ENCODE data around the gene PRDM5.
"Not testable (repeated sequence)": the region's sequence is repeated elsewhere in the genome, so short reads cannot be mapped to it uniquely, and the experiment has no call there.

The PRDM5 gene

DNA sequence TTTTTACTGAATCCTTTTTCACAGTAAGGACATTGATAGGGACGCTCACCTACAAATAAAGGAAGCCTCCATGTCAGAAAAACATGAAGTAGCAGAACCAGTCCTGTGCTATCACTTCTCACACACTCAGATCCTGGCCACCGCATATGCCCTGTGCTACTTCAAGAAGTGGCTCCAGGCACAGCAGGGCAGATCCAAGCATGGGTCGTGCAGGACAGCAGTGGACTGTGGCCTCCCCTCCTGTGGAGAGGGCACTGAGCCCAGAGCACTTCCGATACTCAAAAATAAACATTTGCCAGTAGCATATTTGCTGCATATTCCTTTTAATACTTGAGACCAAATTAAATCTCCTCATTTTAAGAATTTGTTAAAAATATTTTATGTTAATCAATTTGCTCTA lies 167.9 kb downstream of the PRDM5 start:
- no peak for DNase-seq (ENCODE audit: low read depth in 2 of 2)

DNA sequence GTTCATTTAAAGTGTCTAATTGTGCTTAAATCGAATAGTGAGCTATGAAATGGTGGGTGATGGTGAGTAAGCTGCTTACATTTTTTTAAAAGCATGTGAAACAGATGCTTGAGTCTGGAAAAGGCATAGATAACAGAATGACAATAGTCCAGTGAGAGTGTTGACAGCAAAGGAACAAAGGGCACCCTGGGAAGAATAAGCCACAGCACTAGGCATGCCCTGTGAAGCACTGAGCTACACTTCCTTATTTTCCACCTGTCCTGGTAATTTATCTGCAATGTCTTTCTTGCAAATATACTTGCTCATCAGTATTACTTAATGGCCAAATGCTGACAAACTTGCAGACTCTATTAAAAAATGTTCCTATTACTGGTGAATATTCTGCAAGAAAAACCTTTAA lies 168.7 kb downstream of the PRDM5 start:
- no peak for DNase-seq (ENCODE audit: low read depth in 2 of 2)

DNA sequence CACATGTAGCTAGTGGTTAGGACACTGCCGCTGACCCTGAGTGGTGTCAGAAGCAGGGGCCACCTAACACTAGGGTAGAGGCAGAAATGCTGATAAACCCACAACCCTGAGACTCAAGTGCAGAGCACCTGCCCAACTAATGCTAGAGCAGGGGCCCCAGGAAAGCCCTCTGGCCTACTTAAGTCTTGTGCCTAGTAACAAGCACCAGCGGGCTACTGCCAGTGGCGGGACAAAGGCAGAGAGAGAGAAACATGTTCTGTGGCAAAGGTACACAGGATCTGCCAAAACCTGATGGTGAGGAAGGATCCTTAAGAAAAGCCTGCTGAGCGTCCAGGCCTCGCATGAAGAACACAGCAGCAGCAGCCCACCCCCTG lies 172.4 kb downstream of the PRDM5 start:
- DNase-seq (ENCODE audit: low read depth in 2 of 2) = no peak

DNA sequence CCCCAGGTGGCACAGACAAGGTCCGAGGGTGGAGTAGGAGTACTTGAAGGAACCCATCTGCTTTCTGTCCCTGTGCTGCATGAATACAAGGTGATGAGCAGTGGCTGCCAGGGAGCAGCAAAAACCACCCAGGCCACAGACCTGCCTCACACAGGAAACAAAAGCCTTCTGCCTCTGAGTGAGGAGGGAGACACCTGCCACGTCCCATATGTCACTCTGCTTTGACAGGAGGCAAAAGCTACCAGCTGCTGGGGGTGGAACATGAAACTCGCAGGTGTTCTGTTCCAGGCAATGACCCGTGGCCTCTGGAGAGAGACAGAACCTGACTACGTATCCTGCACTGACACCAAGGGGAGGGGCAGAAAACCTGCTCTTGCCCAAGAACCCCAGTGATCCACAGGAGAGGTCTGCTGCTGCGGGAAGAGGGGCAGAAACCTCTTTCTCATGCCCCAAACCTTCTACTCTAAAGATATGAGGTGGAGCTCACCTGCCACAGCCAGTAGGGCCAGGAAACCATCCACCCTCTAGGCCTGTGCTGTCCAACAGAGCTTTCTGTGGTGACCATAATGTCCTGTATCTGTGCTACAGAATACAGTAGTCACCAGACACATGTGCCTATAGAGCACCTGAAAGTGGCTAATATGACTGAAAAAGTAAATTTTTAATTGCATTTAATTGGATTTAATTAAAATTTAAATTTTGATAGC lies 172.9 kb downstream of the PRDM5 start:
- DNase-seq (ENCODE audit: low read depth in 2 of 2) = no peak

DNA sequence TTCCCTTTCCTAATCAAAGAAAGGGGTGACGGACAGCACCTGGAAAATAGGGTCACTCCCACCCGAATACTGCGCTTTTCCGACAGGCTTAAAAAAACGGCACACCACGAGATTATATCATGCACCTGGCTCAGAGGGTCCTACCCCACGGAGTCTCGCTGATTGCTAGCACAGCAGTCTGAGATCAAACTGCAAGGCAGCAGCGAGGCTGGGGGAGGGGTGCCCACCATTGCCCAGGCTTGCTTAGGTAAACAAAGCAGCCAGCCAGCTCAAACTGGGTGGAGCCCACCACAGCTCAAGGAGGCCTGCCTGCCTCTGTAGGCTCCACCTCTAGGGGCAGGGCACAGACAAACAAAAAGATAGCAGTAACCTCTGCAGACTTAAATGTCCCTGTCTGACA lies 180.9 kb downstream of the PRDM5 start:
- DNase-seq (ENCODE audit: low read depth in 2 of 2) = not testable (repeated sequence)

DNA sequence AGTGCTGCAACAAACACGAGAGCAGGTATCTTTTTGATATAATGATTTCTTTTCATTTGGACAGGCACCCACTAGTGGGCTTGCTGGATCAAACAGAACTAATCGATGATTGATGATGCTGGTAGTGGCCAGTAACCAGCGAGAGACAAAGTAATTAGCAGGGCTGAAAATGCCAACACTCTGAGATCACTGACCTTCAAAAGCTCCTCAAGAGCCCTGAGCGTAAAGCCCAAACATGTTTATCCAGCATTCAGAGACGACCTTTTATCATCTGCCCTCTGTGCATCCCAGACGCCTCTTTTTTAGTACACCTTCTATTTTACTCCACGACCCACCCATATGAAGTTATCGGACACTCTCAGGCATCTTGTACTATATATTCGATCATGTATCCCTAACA lies 186.2 kb downstream of the PRDM5 start:
- no peak for DNase-seq (ENCODE audit: low read depth in 2 of 2)

DNA sequence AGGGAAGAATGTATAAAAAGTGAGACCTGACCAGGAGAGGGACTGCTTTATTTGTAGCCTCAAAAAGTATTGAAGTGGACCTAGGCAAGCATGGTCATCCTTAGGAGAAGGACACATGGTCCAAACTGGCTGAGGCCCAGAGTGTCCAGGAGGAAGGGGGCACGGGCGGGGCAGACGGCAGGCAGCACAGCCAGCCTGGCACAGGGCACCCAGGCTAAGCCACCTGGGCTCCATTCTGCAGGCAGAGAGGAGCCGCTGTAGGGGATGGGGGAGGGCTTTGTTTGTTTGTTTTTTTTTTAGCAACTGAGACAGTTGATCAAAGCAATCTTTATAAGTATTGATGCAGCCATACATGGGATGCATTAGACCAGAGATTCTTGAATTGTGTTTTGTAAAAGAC lies 188.6 kb downstream of the PRDM5 start:
- no peak for DNase-seq (ENCODE audit: low read depth in 2 of 2)

DNA sequence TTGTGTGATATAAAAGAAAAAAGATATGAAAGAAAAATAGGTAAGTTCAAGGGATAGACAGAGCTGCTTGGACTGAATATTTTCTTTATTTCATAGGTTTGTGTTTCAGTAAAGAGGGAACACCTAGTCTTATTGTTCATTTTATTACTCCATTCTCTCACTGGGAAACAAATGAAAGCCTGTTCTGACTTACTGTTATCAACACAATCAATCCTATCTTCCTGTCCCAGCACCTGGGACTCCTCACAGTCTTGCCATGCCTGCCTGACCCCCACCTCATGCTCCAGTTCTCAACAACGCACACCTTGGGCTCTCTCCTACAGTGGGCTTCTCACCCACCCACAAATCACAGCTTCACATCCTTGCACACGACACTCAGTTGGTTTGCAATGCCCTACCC lies 189.5 kb downstream of the PRDM5 start:
- no peak for DNase-seq (ENCODE audit: low read depth in 2 of 2)

DNA sequence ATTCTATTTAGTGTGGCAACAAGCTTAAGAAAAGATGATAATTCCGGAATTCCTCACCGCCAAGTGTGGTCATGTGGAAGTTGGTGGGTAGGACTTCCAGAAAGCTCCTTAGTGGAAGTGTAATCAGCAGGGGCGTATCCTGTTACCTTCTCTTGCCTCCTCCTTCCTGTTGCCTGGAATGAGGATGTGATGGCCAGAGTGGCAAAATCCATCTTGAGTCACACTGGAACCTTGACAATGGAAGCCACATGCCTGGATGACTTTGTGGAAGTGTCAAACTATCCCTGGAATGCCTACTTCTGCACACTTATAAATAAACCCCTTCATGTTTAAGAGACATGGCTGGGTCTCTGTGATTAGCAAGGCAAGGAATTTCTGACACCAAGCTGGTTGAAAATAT lies 191.0 kb downstream of the PRDM5 start:
- no peak for DNase-seq (ENCODE audit: low read depth in 2 of 2)

DNA sequence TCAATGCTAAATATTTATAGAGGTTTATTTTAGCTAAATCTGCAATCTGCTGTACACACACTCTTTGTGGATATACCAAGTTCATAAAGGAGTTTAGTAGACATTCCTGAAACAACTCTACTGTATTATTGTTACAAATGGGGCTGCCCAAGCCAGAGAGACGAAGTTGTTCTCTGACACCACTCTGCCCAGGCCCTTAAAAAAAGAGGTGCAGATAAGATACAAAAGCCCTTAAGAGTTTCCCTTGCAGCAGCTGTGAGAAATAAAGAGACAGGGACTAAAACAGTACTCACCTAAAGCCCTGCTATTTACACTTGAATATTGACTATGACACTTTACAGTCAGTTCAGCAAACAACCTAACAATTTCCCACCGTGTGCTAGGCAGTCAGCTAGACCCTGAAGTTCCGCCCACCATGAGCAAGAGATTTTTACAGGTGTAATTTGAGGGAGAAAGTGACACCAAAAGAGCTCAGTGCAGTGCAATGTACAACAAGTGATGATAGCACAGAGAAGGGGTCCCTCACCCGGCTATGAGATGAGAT lies 191.7 kb downstream of the PRDM5 start:
- DNase-seq (ENCODE audit: low read depth in 2 of 2) = no peak

DNA sequence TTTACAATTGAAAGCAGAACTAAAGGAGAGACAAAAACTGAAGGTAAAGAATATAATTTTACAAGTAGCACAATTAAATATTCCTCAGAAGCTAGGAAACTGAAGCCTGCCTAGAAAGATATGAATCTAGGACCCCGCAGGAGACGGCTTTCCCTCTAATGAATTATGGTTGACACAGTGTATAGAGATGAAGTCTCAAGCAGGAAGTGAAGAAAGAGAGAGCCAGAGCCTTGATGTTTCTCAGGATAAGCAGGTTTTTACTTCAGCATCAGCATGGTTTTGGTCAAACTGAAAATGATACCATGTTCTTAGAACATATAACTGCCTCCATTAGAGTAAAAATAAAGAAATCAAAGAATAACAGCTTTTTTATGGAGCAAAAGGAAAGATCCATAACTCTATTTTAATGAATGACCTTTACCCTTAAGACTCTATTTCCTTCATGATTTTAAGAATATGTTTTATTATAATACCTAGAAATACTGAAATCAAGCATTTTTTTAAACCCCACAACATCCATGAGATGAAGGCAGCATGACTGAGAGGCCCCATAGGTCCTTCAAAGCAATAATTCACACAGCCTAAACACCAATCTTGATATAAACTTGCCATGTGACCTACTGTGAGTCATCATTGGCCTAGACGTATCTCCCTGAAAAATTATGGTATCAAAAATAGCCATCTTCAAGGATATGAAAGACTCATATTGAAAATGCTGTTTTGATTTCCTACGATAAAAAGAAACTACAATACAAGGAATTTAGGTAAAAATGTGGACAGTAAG lies 193.4 kb downstream of the PRDM5 start:
- DNase-seq (ENCODE audit: low read depth in 2 of 2) = no peak

DNA sequence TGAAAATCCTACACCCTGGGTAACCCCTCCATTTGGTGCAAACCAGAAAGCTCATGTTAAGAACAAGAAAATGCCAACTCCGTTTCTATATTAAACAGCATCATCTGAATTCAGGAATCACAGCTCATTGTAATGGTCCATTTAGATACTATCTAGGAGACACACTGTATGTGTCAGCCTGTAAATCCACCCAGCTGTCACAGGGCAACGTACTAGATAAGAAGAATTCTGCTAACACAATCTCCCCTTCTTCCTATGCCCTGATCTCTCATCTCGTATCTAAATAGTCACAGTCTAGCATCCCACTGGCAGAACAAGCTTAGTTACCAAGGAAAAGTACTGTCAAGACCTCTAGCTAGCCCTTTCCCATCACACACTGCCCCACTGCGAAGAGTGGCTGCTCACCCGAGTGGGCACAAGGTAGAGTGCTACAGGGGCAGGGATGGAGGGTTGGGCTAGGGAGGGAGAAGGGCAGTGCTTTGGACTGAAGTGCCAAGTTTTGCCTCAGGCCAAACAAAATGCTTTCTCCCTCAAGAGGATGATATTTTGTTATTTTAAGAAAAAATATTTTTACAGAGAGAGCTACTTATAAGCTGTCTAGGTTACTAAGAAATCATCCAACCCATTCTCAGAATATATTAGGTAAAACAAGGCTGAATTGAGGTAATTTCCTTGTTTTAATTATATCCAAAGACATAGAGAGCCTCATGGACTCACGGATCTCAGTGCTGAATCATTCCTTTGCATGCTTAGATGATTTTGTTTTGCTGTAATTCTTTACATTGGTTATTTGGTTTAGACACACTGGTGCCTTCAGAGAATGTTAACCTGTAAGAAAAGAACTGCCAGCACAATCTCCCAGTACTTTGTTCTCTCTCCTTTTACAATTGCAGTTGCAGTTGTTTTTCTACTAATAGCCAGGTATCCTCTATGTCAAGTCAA lies 196.6 kb downstream of the PRDM5 start:
- DNase-seq (ENCODE audit: low read depth in 2 of 2) = no peak

DNA sequence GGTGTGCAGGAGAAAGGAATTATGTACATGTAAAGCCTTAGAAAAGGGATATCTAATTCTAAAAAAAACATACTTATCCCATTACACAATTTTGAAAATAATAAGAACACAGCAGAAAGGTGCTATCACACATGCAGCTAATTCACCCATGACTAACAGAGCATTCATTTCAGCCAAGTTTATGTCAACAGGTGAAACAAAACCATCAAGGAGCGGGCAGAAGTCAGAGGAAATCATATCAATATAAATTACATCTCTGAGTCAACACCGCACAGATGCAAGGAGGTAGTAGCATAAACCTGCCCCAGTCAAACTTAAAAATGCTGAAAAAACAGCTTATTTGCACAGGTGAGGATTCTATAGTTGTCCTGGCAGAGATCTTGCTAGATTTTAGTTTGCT lies 197.9 kb downstream of the PRDM5 start:
- no peak for DNase-seq (ENCODE audit: low read depth in 2 of 2)

DNA sequence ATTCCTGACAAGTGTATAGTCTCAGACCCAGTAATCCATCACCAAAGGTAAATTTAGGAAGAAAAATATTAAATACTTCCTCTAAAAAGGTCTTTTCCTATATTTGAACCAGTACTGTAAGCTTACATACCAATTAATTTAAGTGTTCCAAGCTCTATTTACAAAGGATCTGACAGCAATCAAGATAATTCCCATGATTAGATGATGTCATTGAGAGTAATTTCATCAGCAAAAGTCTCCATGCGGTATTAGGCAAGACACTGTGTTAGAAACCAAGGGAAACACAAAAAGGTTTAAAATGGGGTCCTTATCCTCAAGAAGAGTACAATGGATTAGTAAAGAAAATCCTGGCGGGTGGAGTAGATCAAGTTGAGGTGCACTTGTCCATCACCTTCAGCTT lies 198.5 kb downstream of the PRDM5 start:
- no peak for DNase-seq (ENCODE audit: low read depth in 2 of 2)

DNA sequence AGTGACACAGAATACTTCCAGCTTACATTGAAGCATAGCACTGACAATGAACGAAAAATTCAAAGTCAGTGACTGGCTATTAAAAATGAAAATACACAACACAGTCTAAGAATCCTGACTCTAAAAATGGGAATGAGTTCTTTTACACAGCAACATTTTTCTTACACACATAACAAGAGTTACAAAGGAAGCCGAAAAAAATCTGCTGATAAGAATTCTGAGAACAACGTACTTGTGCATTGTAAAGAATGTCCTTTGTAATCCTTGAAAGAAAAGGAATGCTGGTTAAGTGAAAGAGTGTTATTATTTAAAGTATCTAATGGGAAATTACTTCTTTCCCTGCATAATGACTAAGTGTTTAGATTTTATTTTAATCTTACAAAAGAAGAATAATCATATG lies 199.4 kb downstream of the PRDM5 start:
- DNase-seq (ENCODE audit: low read depth in 2 of 2) = no peak

DNA sequence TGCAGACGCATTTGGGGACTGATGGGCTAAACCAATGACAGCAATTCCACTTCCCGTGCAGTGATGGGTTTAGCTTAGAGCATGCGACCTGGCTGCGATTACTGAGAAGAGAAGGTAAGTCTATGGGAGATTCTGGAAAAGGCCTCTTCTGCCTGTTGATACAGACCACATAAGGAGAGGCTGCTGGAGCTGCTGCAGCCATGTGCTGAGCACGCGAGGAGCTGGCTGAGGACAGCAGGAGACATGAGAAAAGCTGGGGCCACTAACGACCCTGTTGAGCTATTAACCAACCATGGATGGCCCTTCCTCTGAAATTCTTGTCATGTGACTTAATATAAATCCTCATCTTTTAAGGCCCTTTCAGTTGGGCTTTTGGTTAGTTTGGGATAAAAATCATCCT lies 199.9 kb downstream of the PRDM5 start:
- DNase-seq (ENCODE audit: low read depth in 2 of 2) = no peak

DNA sequence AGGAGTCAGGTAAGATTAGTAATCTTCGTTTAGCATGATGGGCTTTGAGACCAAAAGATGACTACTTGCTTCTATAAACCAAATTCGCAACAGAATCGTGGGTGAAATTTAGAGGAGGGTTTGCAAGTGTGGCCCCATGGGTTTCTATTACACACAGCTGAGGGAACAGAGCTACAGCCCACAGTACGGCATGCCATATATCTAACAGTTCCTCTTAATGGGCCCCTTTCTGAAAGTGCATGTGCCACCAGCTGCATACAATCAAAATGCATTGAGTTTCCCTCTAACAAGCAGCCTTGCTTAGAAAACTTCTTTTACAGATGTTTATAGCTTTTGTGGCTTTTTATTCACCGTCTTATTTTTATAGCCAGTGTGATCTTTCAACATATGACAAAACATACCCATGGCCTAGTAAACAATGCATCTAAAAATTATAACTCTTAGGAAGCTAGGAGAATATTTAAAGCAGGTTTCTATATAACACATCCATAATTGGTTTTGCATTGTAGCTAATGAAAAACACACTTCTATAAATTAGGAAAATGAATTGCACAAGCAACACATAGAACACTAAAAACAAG lies 202.1 kb downstream of the PRDM5 start:
- no peak for DNase-seq (ENCODE audit: low read depth in 2 of 2)

DNA sequence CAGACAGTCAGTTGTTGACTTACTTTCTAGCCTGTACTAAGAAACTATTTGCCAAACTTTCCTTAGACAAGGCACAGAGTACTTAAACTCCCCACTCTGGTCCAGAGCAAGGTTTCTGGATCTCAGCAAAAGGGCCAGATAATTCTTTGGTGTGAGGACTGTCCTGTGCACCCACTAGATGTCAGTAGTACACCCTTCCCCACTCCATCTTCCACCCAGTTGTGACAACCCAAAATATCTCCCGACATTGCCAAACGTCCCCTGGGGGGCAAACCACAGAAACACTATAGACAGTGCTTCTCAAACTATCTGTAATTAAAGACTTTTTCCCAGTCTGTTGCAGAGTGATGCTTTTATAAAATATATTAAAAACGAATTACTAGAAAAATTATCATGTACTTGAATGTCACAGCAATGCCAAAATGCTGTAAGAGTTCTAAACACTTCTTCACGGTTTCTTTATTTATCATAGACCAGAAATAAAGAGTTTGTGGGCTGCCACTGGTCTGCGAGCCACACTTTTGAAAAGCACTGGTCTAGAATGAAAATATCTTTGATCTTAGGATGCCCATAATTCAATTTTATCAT lies 203.5 kb downstream of the PRDM5 start:
- no peak for DNase-seq (ENCODE audit: low read depth in 2 of 2)

DNA sequence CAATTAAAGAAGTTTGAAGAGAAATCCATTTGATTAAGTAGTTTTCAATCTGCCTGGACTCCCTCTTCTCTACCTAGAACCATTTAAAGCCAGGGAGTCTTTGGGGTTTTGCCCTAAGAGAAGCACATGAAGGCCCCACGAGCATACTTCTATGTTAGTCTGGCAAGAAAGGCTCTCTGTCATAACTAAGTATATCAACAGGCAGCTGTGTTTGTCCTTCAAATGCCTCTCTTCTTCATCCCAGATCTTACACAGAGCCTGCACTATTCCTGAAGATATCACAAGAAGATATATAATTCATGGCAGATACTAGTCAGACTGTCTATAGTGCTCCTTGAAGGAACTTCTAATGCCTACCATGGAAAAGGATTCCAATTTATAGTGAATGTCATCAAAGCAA lies 206.2 kb downstream of the PRDM5 start:
- DNase-seq (ENCODE audit: low read depth in 2 of 2) = no peak

DNA sequence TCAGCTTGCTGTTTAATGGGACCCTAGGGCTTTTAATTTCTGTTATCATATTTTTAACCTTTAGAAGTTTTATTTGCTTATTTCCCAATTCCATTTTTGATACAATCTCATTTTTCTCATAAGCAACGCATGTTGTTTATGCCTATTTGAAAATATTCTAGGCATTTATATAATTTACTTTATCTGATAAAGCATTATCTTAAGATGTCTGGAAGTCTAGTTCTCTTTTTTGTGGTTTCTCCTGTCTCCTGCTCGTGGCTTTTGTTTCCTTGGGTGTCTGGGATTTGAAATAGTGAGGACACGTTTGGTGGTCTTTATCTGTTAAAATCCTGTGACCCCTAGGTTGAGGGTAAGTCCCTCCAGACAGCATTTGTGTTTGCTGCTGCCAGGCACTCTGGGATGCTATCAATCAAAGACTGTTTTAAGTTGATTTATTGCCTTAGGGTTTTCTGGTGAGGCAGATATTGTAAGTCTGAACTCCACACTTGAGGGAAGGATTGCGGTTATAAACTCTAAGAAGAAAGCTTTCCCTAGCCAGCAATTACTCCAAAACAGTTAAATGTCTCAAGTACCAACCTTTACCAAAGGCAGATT lies 208.0 kb downstream of the PRDM5 start:
- DNase-seq (ENCODE audit: low read depth in 2 of 2) = no peak

DNA sequence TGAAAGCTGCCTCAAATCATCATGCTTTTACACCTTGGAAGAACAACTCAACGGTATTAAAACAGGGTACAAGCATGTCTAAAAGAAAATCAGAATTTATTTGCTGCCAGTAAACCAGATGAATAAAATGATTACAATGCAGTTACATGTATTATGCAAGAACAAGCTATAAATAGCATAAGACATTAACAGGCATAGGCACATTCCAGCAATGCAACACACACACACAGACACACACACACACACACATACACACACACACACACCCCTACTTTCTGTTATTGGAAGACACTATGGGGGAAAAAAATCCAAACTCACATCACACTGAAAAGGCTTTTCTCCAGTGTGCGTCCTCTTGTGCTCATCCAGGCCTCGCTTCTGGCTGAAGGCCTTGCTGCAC lies 212.5 kb downstream of the PRDM5 start:
- no peak for DNase-seq (ENCODE audit: low read depth in 2 of 2)

Measured in stimulated activated CD8-positive, alpha-beta memory T cell treated with anti-CD3 and anti-CD28 coated beads, Interleukin-7, amount 100 ng/mL, for 4 hours (primary cell).